ENCODE data around the gene NFKBIE. TPM values are rescaled to one million over a fixed set of nuclear protein-coding genes. Genes with fewer than 3 reads are reported as not detected.

The NFKBIE gene
- total and polyA plus RNA-seq, 2 donors (not counting 1 experiment from before 2014, with no cell fraction given), result 46.5 to 90.0 TPM

DNA sequence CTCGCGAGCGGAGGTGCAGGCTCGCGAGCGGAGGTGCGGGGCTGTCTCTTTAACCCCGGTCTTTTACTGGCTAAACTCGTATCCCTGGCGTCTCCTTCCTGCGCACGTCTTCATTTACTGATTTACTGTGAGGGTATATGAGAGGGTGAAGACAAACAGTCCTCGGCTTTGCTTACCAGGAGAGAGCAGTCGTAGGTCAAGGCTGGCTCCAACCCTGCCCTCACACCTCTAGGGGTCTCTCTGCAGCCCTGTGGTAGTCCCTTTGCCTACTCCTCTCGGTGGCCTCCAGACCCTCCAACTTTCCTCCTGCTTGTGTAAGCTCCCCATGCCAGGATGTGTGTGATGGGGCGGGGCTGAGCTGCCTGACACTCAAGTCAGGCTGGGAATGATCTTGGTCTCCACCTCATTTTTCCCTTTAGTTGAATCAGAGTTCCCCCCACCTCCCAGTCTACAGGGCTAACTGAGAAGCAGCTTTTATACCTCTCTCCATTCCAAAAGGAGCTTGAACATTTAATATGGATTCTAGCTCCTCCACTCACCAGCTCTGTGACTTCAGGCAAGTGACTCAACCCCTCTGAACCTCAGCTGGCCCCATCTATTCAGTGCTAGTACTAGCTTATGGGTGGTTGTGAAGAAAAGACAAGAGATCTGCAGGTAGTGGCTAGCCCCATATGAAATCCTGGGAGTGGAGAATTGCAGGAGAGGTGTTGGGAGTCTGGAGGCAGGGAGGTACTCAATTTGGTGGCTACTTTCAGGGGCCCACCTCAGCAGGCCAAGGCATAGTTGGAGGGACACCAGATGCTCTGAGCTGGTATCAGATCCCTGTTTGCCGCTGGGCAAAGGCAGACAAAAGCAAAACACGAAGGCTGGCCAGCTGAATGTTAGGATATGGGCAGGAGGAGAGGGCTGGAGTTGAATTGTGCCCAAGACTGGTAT, 41.1 kb downstream of the NFKBIE start:
- Histone ChIP-seq H3K9ac (ENCODE audit: low read length) (peak overlapping the region; percentile 71), H3K4me2 (replicated peaks; ENCODE audit: low read depth, low read length, poor library complexity, severe bottlenecking) (peak overlapping the region; percentile 97), H3K4me3 (ENCODE audit: control extremely low read depth in 1 of 5, extremely low read depth in 1 of 5, insufficient read depth in 1 of 5, low read depth in 2 of 5, low read length in 4 of 5) (peak overlapping the region; percentile 16 to 68 (median 58)), H3K27ac (ENCODE audit: low read length in 2 of 2) (no peak overlapping the region), H2AFZ (ENCODE audit: insufficient read depth, low read depth, low read length, poor library complexity, severe bottlenecking) (peak overlapping the region; percentile 88), H4K20me1 (ENCODE audit: control insufficient read depth, insufficient read depth, low read length, poor library complexity, severe bottlenecking) (no peaks in the 10 kb centered on the region), H3K27me3 (replicated peaks in 1 of 4; ENCODE audit: control extremely low read depth in 1 of 4, control insufficient read depth in 3 of 4, insufficient read depth in 4 of 4, low read length in 3 of 4) (peaks cover 0 to 2% (median 0%) of the 10 kb centered on the region in 4 experiments), H3K4me1 (ENCODE audit: control insufficient read depth in 2 of 2, insufficient read depth in 2 of 2, low read length in 2 of 2) (peaks cover 17 to 33% of the 10 kb centered on the region in 2 donors), H3K9me3 (ENCODE audit: control extremely low read depth in 1 of 3, control insufficient read depth in 2 of 3, insufficient read depth in 1 of 3, low read length in 2 of 3) (no peaks in the 10 kb centered on the region), H3K36me3 (replicated peaks in 1 of 2; ENCODE audit: control extremely low read depth in 1 of 2, control insufficient read depth in 1 of 2, extremely low read depth in 1 of 2, insufficient read depth in 2 of 2, low read length in 1 of 2) (no peaks in the 10 kb centered on the region), H3K79me2 (ENCODE audit: control insufficient read depth, insufficient read depth, low read length) (peaks cover 5% of the 10 kb centered on the region)
- H3K27me3 Mint-ChIP-seq, result no peaks in the 10 kb centered on the region
- ATAC-seq (ENCODE audit: low read depth) (no peak), DNase-seq (peak; percentile 47)
- peak overlapping the region; percentile 88 for H3K4me3 Mint-ChIP-seq
- 25% methylated on average over 8 of the region's 18 CpGs for WGBS (ENCODE audit: insufficient coverage)
- no peak overlapping the region for H3K27ac Mint-ChIP-seq
- ChIA-PET CTCF (interaction anchor here (0.7 to 3.1 kb wide), 16 partner anchors 10 to 128 kb away, joined by 3 to 22 read pairs (median 5); partner anchors contain the start of genes HSP90AB1, MRPL14 and TMEM63B), POLR2A (interaction anchor here (0.6 to 5.0 kb wide), 4 partner anchors 13 to 33 kb away, joined by 3 to 52 read pairs (median 8); partner anchors contain the start of genes HSP90AB1 and SLC35B2)
- H3K4me1 Mint-ChIP-seq, result peaks cover 30% of the 10 kb centered on the region
- intact Hi-C loops (cut with micrococcal nuclease), result loop anchor here (5.0 kb wide), 2 partner anchors 52 to 163 kb away; partner anchors contain the start of gene CDC5L
- TF ChIP-seq, protein P1, sequence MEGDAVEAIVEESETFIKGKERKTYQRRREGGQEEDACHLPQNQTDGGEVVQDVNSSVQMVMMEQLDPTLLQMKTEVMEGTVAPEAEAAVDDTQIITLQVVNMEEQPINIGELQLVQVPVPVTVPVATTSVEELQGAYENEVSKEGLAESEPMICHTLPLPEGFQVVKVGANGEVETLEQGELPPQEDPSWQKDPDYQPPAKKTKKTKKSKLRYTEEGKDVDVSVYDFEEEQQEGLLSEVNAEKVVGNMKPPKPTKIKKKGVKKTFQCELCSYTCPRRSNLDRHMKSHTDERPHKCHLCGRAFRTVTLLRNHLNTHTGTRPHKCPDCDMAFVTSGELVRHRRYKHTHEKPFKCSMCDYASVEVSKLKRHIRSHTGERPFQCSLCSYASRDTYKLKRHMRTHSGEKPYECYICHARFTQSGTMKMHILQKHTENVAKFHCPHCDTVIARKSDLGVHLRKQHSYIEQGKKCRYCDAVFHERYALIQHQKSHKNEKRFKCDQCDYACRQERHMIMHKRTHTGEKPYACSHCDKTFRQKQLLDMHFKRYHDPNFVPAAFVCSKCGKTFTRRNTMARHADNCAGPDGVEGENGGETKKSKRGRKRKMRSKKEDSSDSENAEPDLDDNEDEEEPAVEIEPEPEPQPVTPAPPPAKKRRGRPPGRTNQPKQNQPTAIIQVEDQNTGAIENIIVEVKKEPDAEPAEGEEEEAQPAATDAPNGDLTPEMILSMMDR (IDR thresholded peaks at IDR 0.05), result no peak
- no peak for TF ChIP-seq EZH2 (IDR thresholded peaks at IDR 0.05; ENCODE audit: borderline replicate concordance, insufficient read depth, low read depth, low read length, poor library complexity, severe bottlenecking)
- H3K9me3 Mint-ChIP-seq (ENCODE audit: insufficient read depth), result no peaks in the 10 kb centered on the region
